OCI-LY1 (cell line): ENCODE measurements around the gene KLHL9.

Experiments used
- H2AFZ ChIP-seq: fragments of 200-600 bp; sonication (generic), shearing (Covaris generic); 2 replicates; pipeline ENCODE4 v1.6.0; 2014; ENCODE audit warnings: antibody characterized with exemption, mild to moderate bottlenecking, low read length
- H3F3A ChIP-seq: fragments of 200-600 bp; sonication (generic), shearing (Covaris generic); 2 replicates; pipeline ENCODE4 v1.6.0; 2014; ENCODE audit warnings: mild to moderate bottlenecking, antibody characterized with exemption, low read length, moderate library complexity; ENCODE audit not compliant: insufficient read depth
- H3K27ac ChIP-seq: fragments of 200-600 bp; sonication (generic); 2 replicates; pipeline ENCODE4 v1.5.1; 2014; ENCODE audit warnings: low read length, mixed run types, mild to moderate bottlenecking, low read depth; ENCODE audit not compliant: poor library complexity, severe bottlenecking
- H3K27me3 ChIP-seq: fragments of 200-600 bp; sonication (generic); 2 replicates; pipeline ENCODE4 v1.6.0; 2014; ENCODE audit warnings: antibody characterized with exemption, mild to moderate bottlenecking, low read length, moderate library complexity; ENCODE audit not compliant: insufficient read depth
- H3K36me3 ChIP-seq: fragments of 200-600 bp; sonication (generic); 2 replicates; pipeline ENCODE4 v1.6.1; 2014; ENCODE audit warnings: mild to moderate bottlenecking, antibody characterized with exemption, low read length, moderate library complexity, mixed read lengths; ENCODE audit not compliant: insufficient read depth
- H3K4me1 ChIP-seq: fragments of 200-600 bp; sonication (generic); 2 replicates; pipeline ENCODE4 v1.5.1; 2014; ENCODE audit warnings: mild to moderate bottlenecking, low read length, moderate library complexity; ENCODE audit not compliant: insufficient read depth, severe bottlenecking
- H3K4me2 ChIP-seq: fragments of 200-600 bp; sonication (generic), shearing (Covaris generic); 2 replicates; pipeline ENCODE4 v1.6.1; 2014; ENCODE audit warnings: low read length
- H3K4me3 ChIP-seq: fragments of 200-600 bp; sonication (generic); 2 replicates; pipeline ENCODE4 v1.5.1; 2014; ENCODE audit warnings: low read length, low read depth, mild to moderate bottlenecking, mixed read lengths; ENCODE audit not compliant: poor library complexity, severe bottlenecking
- H3K79me2 ChIP-seq: fragments of 200-600 bp; shearing (Covaris generic); 2 replicates; pipeline ENCODE4 v1.6.1; 2016; ENCODE audit warnings: mixed run types, low read length, mixed read lengths; ENCODE audit not compliant: insufficient read depth
- H3K9ac ChIP-seq: fragments of 200-600 bp; sonication (generic), shearing (Covaris generic); 2 replicates; pipeline ENCODE4 v1.6.1; 2014; ENCODE audit warnings: mild to moderate bottlenecking, low read length, mixed read lengths
- H3K9me2 ChIP-seq: fragments of 200-600 bp; sonication (generic), shearing (Covaris generic); 2 replicates; pipeline ENCODE4 v1.6.1; 2014; ENCODE audit warnings: low read depth, mild to moderate bottlenecking, low read length, mixed read lengths
- H3K9me3 ChIP-seq: fragments of 200-600 bp; shearing (Covaris generic); 2 replicates; pipeline ENCODE4 v1.6.1; 2014; ENCODE audit warnings: low read length, mixed read lengths
- H4K20me1 ChIP-seq: fragments of 200-600 bp; sonication (generic), shearing (Covaris generic); 2 replicates; pipeline ENCODE4 v1.6.0; 2016; ENCODE audit warnings: mild to moderate bottlenecking, low read length; ENCODE audit not compliant: insufficient read depth
- CTCF ChIP-seq: fragments of 200-600 bp; sonication (generic), shearing (Covaris generic); IDR thresholded peaks from 2 replicates; pipeline ENCODE4 v1.5.1; 2017; ENCODE audit warnings: mild to moderate bottlenecking, antibody characterized with exemption, low read length, moderate library complexity, mixed read lengths
- EZH2 ChIP-seq: fragments of 200-600 bp; sonication (generic), shearing (Covaris generic); IDR thresholded peaks from 2 replicates; pipeline ENCODE4 v1.8.0; 2017; ENCODE audit warnings: borderline replicate concordance, mixed run types, mild to moderate bottlenecking, antibody characterized with exemption, low read length, moderate library complexity, mixed read lengths

Gene KLHL9

GRCh38 chr9:21311889-21312288 lies 23.3 kb downstream of the KLHL9 start:
- no peaks in the 10 kb centered on the region for H3K4me1 ChIP-seq
- no peaks in the 10 kb centered on the region for H3F3A ChIP-seq
- H3K79me2 ChIP-seq = no peaks in the 10 kb centered on the region
- no peak overlapping the region for H3K9ac ChIP-seq
- no peak for TF ChIP-seq EZH2
- no peak for TF ChIP-seq CTCF
- no peaks in the 10 kb centered on the region for H3K36me3 ChIP-seq
- no peaks in the 10 kb centered on the region for H3K9me3 ChIP-seq
- no peaks in the 10 kb centered on the region for H3K9me2 ChIP-seq
- H4K20me1 ChIP-seq = no peaks in the 10 kb centered on the region
- no peak overlapping the region for H3K4me2 ChIP-seq
- no peak overlapping the region for H3K27ac ChIP-seq
- H3K27me3 ChIP-seq = no peaks in the 10 kb centered on the region
- no peak overlapping the region for H3K4me3 ChIP-seq
- H2AFZ ChIP-seq = no peak overlapping the region

GRCh38 chr9:21305213-21305612 lies 30.0 kb downstream of the KLHL9 start, which contains the start of gene IFNA5:
Gene IFNA5, minus strand, starts transcription at chr9:21305313. Its CDS starts 57 bp downstream, at chr9:21305256.
- Histone ChIP-seq H3K4me3 (no peak within 1 kb of the TSS), H3K4me2 (no peak within 1 kb of the TSS), H3K27me3 (no peaks in the 10 kb centered on the region; the same call in 1 of the 2 replicates), H3K27ac (no peak within 1 kb of the TSS), H3K36me3 (no peaks in the 10 kb centered on the region), H4K20me1 (no peaks in the 10 kb centered on the region), H3K9me3 (no peaks in the 10 kb centered on the region), H2AFZ (no peak within 1 kb of the TSS), H3F3A (no peaks in the 10 kb centered on the region), H3K9ac (no peak within 1 kb of the TSS), H3K9me2 (no peaks in the 10 kb centered on the region), H3K79me2 (no peaks in the 10 kb centered on the region), H3K4me1 (no peaks in the 10 kb centered on the region)
- TF ChIP-seq EZH2 (no peak), CTCF (no peak)

GRCh38 chr9:21295992-21296391 lies 39.2 kb downstream of the KLHL9 start:
- Histone ChIP-seq H3K9me3 (no peaks in the 10 kb centered on the region), H3K4me2 (no peak overlapping the region), H3K27me3 (no peaks in the 10 kb centered on the region), H3F3A (no peaks in the 10 kb centered on the region), H3K36me3 (no peaks in the 10 kb centered on the region), H2AFZ (no peak overlapping the region), H3K27ac (no peak overlapping the region), H3K4me1 (no peaks in the 10 kb centered on the region), H3K9ac (no peak overlapping the region), H3K79me2 (no peaks in the 10 kb centered on the region), H4K20me1 (no peaks in the 10 kb centered on the region), H3K4me3 (no peak overlapping the region), H3K9me2 (no peaks in the 10 kb centered on the region)
- TF ChIP-seq EZH2 (no peak), CTCF (no peak)
